Activated B cell treated with CpG ODN at 0.5 μM for 24 hours (primary cell): Measurements from ENCODE around the gene THSD1. TPM values are rescaled to one million over a fixed set of nuclear protein-coding genes. Genes with fewer than 3 reads are reported as not detected.

Experiments used
- ATAC-seq: fragments of 200-7000 bp; cut with Tn5 transposase; one replicate; pipeline ENCODE4 v1.10.0; 2021; ENCODE audit warnings: low read depth, mild to moderate bottlenecking, moderate library complexity
- CTCF ChIA-PET: fragments of 350-600 bp; sonication (Branson Sonifier 250); formaldehyde crosslinking; loops from one replicate; lab custom pipeline; 2021; ENCODE audit warnings: antibody characterized with exemption; lab: Charles Lee
- POLR2A ChIA-PET: fragments of 350-600 bp; sonication (Branson Sonifier 250); formaldehyde crosslinking; loops from one replicate; lab custom pipeline; 2021; ENCODE audit warnings: antibody characterized with exemption; lab: Charles Lee
- DNase-seq: peaks from one replicate; pipeline ENCODE4 v3.0.0; 2022
- H3K27ac Mint-ChIP-seq: one replicate; pipeline ENCODE4 v1.8.0; 2020; ENCODE audit warnings: mixed read lengths
- H3K27me3 Mint-ChIP-seq: one replicate; pipeline ENCODE4 v1.8.0; 2021; ENCODE audit warnings: mixed read lengths
- H3K36me3 Mint-ChIP-seq: one replicate; pipeline ENCODE4 v1.8.0; 2021; ENCODE audit warnings: low read depth, mixed read lengths
- H3K4me1 Mint-ChIP-seq: one replicate; pipeline ENCODE4 v1.8.0; 2021; ENCODE audit warnings: mixed read lengths
- H3K4me3 Mint-ChIP-seq: one replicate; pipeline ENCODE4 v1.8.0; 2020; ENCODE audit warnings: mild to moderate bottlenecking, mixed read lengths
- H3K9me3 Mint-ChIP-seq: one replicate; pipeline ENCODE4 v1.8.0; 2020; ENCODE audit warnings: mixed read lengths
- intact Hi-C: fragments of 100-400 bp; cut with micrococcal nuclease; formaldehyde crosslinking; loops from one replicate; pipeline ENCODE4 v1.15.1; 2024
- total RNA-seq: library from RNA; stranded (reverse); gene quantifications from 2 replicates; pipeline ENCODE4 v1.2.3, GENCODE V29; 2022
- TF ChIP-seq, protein P1 (sequence below): fragments of 200-600 bp; IDR thresholded peaks from one replicate; pipeline ENCODE4 v1.8.0; 2022; ENCODE audit warnings: antibody characterized with exemption, mild to moderate bottlenecking

The THSD1 gene
- total RNA-seq, 1 donor from 2014 or later: 0.31 TPM

DNA sequence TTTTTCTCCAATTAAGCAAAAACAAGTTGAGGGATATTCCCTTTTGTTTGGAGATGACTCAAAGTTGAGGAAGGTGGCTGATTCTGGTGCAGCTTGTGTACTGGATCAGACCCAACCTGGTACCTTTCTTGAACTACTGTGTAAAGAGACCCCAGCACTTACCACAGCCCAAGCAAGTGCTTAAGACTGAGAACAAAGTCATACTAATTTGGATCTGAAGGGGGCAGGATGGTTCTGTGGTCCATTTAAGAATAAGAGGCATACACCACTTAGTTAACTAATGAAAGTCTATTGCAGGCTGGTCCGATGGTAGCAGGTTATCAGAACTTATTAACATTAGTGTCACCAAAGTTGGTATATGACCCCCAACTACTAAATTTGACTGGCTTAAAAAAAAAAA is 6.3 kb downstream of the THSD1 start:
- Mint-ChIP-seq H3K27me3 (peaks cover 18% of the 10 kb centered on the region), H3K9me3 (no peaks in the 10 kb centered on the region), H3K4me1 (peaks cover 11% of the 10 kb centered on the region), H3K4me3 (no peak overlapping the region), H3K27ac (no peak overlapping the region), H3K36me3 (no peaks in the 10 kb centered on the region)
- intact Hi-C loops: no loop called here
- DNase-seq (no peak), ATAC-seq (no peak)
- TF ChIP-seq, protein P1, sequence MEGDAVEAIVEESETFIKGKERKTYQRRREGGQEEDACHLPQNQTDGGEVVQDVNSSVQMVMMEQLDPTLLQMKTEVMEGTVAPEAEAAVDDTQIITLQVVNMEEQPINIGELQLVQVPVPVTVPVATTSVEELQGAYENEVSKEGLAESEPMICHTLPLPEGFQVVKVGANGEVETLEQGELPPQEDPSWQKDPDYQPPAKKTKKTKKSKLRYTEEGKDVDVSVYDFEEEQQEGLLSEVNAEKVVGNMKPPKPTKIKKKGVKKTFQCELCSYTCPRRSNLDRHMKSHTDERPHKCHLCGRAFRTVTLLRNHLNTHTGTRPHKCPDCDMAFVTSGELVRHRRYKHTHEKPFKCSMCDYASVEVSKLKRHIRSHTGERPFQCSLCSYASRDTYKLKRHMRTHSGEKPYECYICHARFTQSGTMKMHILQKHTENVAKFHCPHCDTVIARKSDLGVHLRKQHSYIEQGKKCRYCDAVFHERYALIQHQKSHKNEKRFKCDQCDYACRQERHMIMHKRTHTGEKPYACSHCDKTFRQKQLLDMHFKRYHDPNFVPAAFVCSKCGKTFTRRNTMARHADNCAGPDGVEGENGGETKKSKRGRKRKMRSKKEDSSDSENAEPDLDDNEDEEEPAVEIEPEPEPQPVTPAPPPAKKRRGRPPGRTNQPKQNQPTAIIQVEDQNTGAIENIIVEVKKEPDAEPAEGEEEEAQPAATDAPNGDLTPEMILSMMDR: no peak
- ChIA-PET POLR2A (no interaction called here), CTCF (no interaction called here)

DNA sequence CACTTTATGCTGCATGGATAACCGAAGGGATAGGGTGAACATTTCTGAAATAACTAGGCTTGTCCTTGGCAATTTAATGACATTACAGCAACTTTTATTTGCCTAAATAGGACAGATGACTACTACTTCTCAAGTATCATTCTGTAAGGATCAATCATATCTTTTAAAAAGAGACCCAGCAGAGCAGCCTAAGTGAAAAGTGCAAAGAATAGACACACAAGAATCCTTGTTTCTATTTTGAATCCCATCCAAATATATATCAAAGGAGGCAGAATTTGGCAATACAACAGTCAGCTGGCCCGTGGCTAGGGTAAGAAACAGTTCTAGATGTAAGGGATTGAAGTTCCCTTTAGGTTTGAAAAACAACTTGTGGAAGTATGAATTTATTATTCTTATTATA is 6.9 kb downstream of the THSD1 start:
- Mint-ChIP-seq H3K4me1 (peaks cover 5% of the 10 kb centered on the region), H3K36me3 (no peaks in the 10 kb centered on the region), H3K4me3 (no peak overlapping the region), H3K27me3 (peaks cover 12% of the 10 kb centered on the region), H3K27ac (no peak overlapping the region), H3K9me3 (no peaks in the 10 kb centered on the region)
- CTCF ChIA-PET: no interaction called here
- TF ChIP-seq, protein P1: no peak
- no peak for ATAC-seq
- POLR2A ChIA-PET: no interaction called here
- intact Hi-C loops: no loop called here
- no peak for DNase-seq

DNA sequence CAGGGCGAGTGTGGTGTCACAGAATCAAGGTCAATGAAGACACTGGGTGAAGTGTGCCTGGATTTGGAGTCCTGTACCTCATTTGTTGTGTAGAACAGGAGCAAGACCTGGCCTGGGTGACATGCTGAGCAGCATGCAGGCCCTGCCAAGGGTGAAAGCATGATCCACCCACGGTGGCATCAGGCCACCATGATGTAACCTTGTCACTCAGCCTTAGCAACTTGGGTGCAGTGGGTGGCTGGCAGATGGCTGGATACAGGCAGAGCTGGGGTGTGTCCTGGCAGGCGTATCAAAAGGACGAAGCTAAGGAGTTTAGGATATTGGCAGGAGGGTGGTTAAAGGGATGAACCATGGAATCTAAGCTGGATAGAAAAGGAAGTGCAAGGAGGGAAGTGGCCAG is 10.3 kb downstream of the THSD1 start:
- Mint-ChIP-seq H3K4me1 (no peaks in the 10 kb centered on the region), H3K27ac (no peak overlapping the region), H3K36me3 (no peaks in the 10 kb centered on the region), H3K9me3 (no peaks in the 10 kb centered on the region), H3K27me3 (peaks cover 4% of the 10 kb centered on the region), H3K4me3 (no peak overlapping the region)
- DNase-seq: no peak
- ChIA-PET POLR2A (no interaction called here), CTCF (no interaction called here)
- ATAC-seq: no peak
- intact Hi-C loops: no loop called here
- TF ChIP-seq, protein P1: no peak

DNA sequence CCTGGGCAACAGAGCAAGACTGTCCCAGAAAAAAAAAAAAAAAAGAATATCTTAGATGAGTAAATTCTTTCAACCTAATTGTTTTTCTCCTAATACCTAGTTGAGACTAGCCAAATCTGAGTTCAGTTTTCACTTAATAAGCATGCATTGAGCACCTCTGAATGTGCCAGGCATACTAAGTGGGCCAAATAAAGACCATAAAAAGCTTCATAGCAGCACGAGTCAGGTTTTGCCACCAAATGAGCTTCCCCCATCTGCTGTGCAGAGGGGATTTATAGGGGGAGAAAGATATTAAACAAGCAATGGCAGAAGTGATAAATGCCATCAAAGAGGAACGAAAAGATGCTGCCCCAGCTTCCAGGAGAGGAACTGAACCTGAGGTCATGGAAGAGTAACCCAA is 11.4 kb downstream of the THSD1 start:
- TF ChIP-seq, protein P1: no peak
- ATAC-seq (no peak), DNase-seq (no peak)
- intact Hi-C loops: no loop called here
- no peaks in the 10 kb centered on the region for H3K9me3 Mint-ChIP-seq
- H3K27ac Mint-ChIP-seq: no peak overlapping the region
- no peaks in the 10 kb centered on the region for H3K4me1 Mint-ChIP-seq
- H3K4me3 Mint-ChIP-seq: no peak overlapping the region
- ChIA-PET POLR2A (no interaction called here), CTCF (no interaction called here)
- no peaks in the 10 kb centered on the region for H3K36me3 Mint-ChIP-seq
- H3K27me3 Mint-ChIP-seq: peaks cover 4% of the 10 kb centered on the region

DNA sequence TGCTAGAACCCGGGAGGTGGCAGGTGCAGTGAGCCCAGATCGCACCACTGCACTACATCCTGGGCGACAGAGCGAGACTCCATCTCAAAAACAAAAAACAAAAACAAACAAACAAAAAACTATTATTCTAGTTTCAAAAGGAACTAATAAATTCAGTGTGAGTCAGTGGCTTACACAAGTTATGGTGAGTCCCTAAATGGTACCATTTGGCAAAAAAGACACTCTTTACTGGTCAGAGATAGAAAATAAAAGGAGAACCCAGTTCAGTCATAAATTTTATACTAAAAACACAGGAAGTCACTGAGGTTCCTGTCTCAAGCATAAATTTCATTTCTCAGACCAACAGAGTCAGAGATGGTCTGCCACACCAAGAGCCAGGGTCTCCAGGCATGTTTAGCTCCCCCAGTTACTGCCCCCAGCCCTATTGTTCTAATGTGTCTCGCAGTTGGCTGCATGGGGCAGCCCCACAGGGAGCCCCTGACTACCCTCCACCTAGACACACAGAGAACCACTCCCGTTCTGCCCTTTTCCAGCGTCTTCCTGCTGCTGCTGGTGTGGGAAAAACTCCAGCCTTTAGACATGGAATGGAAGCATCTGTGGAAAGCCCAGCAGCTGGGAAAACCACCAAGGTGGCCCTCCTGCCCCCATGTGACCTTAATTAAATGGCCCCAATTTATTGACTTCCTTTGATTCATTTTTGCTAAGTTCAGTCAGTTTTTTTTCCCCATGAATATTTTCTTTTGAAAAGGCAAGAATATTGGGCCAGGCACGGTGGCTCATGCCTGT is 12.2 kb downstream of the THSD1 start:
- no peak for ATAC-seq

More for the DNA sequence above, 12.2 kb downstream of the THSD1 start:
- Mint-ChIP-seq H3K27ac (no peak overlapping the region), H3K27me3 (peaks cover 4% of the 10 kb centered on the region), H3K4me3 (no peak overlapping the region), H3K4me1 (no peaks in the 10 kb centered on the region), H3K9me3 (no peaks in the 10 kb centered on the region), H3K36me3 (no peaks in the 10 kb centered on the region)
- no peak for DNase-seq
- TF ChIP-seq, protein P1: no peak
- ChIA-PET POLR2A (no interaction called here), CTCF (no interaction called here)
- intact Hi-C loops: no loop called here
